T-helper 17 cell (primary cell): ENCODE results near the gene DGCR2. TPM values are rescaled to one million over a fixed set of nuclear protein-coding genes. Genes with fewer than 3 reads are reported as not detected.
"Not testable (repeated sequence)": the region's sequence is repeated elsewhere in the genome, so short reads cannot be mapped to it uniquely, and the experiment has no call there.

Experiments
- ATAC-seq: fragments of 150-1000 bp; cut with Tn5 transposase; 2 replicates; pipeline ENCODE4 v1.10.0; 2021; ENCODE audit warnings: mild to moderate bottlenecking, moderate library complexity
- DNase-seq, 3 donors: peaks; one replicate each; pipeline versions ENCODE4 v3.0.0 to v3.0.0-alpha.2; 2020 to 2021
- H3K9me3 ChIP-seq: one replicate; pipeline ENCODE4 v1.7.0; 2013; ENCODE audit warnings: low read length, mild to moderate bottlenecking; ENCODE audit not compliant: control insufficient read depth, poor library complexity, severe bottlenecking
- H3K27ac Mint-ChIP-seq: one replicate; pipeline ENCODE4 v1.8.0; 2022; ENCODE audit warnings: mild to moderate bottlenecking, moderate library complexity, mixed read lengths
- H3K27me3 Mint-ChIP-seq: one replicate; pipeline ENCODE4 v1.8.0; 2022; ENCODE audit warnings: mixed read lengths
- H3K36me3 Mint-ChIP-seq: one replicate; pipeline ENCODE4 v1.8.0; 2022; ENCODE audit warnings: low read depth, mixed read lengths
- H3K4me1 Mint-ChIP-seq: one replicate; pipeline ENCODE4 v1.8.0; 2022; ENCODE audit warnings: mild to moderate bottlenecking, mixed read lengths
- H3K4me3 Mint-ChIP-seq: one replicate; pipeline ENCODE4 v1.8.0; 2022; ENCODE audit warnings: mild to moderate bottlenecking, moderate library complexity, mixed read lengths
- total RNA-seq, 4 donors: library from RNA in 2 of 4; stranded (reverse) in 2 of 4; gene quantifications; one replicate each; pipeline ENCODE4 v1.2.3 and lab custom pipeline; 2022 to 2026

Gene DGCR2
- total RNA-seq, 2 donors from 2014 or later, result 37.7 TPM

DNA sequence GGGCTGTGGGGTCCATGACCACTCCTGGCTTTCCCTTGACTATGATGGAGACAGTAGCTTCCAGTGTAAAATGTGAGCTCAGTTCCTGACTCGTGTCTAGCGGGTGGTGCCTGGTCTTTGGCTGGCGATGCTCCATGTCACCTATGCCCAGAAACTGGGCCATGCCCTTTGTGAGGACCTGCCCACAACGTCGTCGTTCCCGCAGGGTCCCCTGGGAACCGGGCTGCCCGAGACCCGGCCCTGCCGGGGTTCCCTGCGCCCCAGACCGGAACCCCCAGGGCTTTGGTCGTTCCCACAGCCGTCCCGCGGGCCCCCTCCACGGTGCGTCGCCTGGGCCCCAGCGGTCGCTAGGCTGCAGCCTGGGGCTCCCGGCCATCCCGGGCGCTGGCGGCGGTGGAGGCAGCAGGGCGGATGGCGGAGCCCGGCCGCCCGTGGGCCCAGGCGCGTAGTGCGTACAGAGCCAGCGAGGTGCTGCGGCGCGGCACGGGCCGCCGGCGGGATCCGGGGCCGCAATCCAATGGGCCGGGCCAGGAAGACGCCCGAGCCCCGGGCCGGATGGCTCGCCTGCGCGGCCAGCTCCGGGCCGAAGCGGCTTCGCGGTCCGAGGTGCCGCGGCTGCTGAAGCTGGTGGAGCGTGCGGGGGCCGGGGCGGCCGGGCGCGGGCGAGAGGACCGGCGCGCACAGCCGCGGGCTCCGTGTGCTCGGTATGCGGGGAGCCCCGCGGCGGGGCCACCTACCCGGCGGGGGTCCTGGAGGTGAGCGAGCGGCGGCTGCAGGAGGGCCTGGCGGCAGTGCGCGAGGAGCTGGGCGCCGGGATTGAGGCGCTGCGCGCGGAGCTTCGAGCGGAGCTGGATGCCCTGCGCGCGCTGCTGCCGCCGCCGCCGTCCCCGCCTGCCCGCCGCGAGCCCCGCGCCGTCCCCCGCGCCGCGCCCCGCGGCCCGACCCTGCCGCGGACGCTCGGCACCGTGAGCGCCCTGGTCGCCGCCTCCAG is 92.8 kb downstream of the DGCR2 start:
- DNase-seq, H3K4me1 Mint-ChIP-seq, ATAC-seq, H3K27ac Mint-ChIP-seq, H3K36me3 Mint-ChIP-seq, H3K4me3 Mint-ChIP-seq, H3K9me3 ChIP-seq: not testable (repeated sequence)
- peaks cover 18% of the 10 kb centered on the region for H3K27me3 Mint-ChIP-seq

DNA sequence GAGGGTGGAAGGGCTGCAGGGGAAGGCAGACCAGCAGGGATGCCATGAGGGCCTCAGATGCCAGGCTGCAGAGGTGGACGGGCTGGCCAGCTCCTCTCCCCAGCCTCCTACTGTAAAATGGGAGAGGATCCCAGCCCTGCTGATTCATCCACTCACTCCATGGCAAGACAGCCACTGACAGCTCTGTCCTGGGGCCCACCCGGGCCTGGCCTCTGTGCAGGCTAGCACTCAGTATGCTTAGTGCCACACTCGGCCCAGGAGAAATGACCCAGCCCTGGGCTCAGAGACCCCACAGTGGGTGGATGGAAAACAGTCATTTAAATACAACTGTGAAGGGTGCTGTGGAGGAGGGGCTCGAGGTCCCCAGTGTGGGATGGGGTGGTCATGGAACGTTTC is 94.2 kb downstream of the DGCR2 start:
- Mint-ChIP-seq H3K27me3 (peaks cover 18% of the 10 kb centered on the region), H3K4me1 (peaks cover 11% of the 10 kb centered on the region)
- not testable (repeated sequence) for ATAC-seq, H3K9me3 ChIP-seq, DNase-seq, H3K4me3 Mint-ChIP-seq, H3K36me3 Mint-ChIP-seq, H3K27ac Mint-ChIP-seq

DNA sequence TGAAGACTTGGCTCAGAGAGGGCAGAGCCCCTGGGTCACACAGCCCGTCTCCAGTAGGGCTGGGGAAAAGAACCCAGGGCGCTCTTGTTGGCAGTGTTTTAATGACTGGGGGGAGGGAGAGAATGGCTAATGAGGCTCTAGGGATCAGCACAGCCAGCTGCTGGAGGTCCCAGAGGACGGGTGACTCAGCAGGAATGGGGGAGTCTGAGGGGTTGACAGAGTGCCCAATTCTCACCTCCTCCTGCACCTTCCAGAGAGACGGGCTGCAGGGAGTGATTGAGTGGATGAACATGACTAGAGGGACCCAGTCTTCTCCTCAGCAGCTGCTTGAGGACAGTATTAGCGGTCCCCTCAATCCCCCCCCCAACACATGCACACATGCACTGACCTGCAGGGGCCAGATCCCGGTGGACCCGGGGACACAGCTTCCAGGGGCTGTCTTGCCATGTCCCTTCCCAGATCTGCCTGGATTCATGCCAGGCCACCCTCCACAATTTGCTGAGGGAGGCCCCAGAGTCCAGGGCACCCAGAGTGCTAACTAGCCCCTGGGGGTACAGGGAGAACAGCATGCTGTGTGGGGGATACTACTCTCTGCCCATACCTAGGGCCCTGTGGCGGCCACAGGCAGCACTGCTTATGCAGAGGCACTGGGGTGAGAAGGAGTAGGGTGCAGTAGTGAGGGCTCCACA is 94.7 kb downstream of the DGCR2 start:
- H3K4me3 Mint-ChIP-seq, result not testable (repeated sequence)

DNA sequence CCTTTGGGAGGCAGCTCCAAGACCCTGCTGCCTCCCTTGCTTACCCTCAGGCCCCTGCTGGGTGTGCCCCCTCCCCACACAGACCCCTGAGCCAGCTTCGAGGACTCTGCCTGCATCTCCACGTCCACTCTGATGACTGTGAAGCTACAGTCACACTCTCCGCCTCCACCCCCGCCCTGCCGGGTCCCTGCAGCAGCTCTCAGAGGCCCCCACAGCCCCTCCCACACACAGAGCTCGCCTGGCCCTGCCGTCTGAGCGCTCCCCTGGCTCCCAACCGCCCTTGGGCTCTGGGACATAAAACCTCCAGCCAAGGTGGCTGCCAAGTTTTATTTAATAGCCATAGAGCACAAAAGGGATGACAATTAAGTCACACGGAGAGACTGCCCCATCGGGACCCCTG is 96.1 kb downstream of the DGCR2 start:
- H3K4me1 Mint-ChIP-seq, result peaks cover 11% of the 10 kb centered on the region
- peaks cover 14% of the 10 kb centered on the region for H3K27me3 Mint-ChIP-seq
- not testable (repeated sequence) for H3K27ac Mint-ChIP-seq, H3K9me3 ChIP-seq, ATAC-seq, H3K4me3 Mint-ChIP-seq, H3K36me3 Mint-ChIP-seq, DNase-seq

More for the DNA sequence above, 94.7 kb downstream of the DGCR2 start:
- not testable (repeated sequence) for ATAC-seq, H3K27ac Mint-ChIP-seq, DNase-seq, H3K36me3 Mint-ChIP-seq, H3K9me3 ChIP-seq
- H3K4me1 Mint-ChIP-seq, result peaks cover 11% of the 10 kb centered on the region
- peaks cover 18% of the 10 kb centered on the region for H3K27me3 Mint-ChIP-seq

DNA sequence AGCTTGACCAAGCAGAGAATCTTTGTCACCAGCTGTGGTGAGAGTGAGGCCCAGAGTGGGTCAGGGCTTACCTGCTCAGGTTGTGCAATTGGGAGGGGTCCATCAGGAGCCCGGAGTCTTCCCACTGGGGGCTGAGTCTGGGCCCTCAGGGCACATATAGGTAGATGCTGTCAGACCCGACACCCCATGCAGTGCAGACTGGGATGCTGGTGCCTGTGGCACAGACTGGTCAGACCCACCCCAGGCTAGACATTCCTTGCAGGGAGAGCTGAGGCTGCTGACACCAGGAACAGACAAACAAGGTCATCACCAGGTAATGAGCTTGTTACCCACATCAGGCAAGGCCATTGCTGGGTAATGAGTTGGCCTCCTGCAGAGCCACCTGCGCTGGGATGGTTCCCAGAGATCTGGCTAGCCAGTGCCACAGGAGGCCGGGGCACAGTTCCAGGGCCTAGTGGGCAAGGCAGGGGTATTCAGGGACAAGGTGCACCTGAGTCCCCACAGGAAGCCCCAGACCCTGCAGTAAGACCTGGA is 97.2 kb downstream of the DGCR2 start:
- not testable (repeated sequence) for H3K36me3 Mint-ChIP-seq, DNase-seq, H3K27ac Mint-ChIP-seq, H3K4me3 Mint-ChIP-seq, H3K9me3 ChIP-seq, ATAC-seq
- Mint-ChIP-seq H3K27me3 (peaks cover 18% of the 10 kb centered on the region), H3K4me1 (peaks cover 11% of the 10 kb centered on the region)

DNA sequence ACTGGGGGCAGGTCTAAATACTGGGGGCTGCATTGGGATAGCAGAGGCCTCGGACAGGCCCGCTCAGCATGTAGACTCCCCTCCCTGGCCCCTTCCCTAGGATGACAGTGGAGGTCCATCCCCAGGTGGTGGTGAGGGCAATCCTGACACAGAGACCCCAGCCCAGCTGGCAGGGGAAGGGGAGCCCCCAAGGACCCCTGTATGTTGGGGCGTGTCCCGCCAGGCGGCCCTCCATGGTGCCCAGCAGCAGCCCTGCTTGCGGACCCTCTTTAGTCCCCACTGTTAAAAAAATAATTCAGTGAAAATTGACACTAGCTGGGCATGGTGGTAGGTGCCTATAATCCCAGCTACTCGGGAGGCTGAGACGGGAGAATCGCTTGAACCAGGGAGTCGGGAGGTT is 98.3 kb downstream of the DGCR2 start:
- not testable (repeated sequence) for H3K36me3 Mint-ChIP-seq, H3K4me3 Mint-ChIP-seq, H3K27ac Mint-ChIP-seq, DNase-seq, ATAC-seq, H3K9me3 ChIP-seq
- peaks cover 11% of the 10 kb centered on the region for H3K4me1 Mint-ChIP-seq
- H3K27me3 Mint-ChIP-seq, result peaks cover 28% of the 10 kb centered on the region

DNA sequence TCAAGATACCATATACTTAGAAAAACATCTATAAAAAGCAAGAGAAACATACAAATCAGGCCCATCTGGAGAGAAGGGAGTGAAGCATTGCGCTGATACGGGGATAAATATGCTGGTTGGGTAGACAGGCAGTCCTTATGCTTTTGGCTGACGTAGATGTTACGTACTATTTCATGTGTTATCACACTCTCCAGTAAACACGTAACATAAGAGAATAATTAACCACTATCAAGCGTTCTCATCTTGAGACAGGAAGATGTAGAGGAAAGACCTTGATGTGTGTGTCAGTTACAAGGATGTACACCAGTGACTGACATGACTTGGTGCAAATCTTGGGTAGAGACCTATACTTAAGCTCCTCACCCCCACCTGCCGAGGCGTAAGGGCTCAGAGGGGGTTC is 99.5 kb downstream of the DGCR2 start:
- DNase-seq (no peak), ATAC-seq (peak; percentile 90)
- H3K4me3 Mint-ChIP-seq, result no peak overlapping the region
- peaks cover 4% of the 10 kb centered on the region for H3K36me3 Mint-ChIP-seq
- H3K27me3 Mint-ChIP-seq, result peaks cover 27% of the 10 kb centered on the region
- no peak overlapping the region for H3K27ac Mint-ChIP-seq
- peaks cover 8% of the 10 kb centered on the region for H3K4me1 Mint-ChIP-seq
- no peaks in the 10 kb centered on the region for H3K9me3 ChIP-seq

DNA sequence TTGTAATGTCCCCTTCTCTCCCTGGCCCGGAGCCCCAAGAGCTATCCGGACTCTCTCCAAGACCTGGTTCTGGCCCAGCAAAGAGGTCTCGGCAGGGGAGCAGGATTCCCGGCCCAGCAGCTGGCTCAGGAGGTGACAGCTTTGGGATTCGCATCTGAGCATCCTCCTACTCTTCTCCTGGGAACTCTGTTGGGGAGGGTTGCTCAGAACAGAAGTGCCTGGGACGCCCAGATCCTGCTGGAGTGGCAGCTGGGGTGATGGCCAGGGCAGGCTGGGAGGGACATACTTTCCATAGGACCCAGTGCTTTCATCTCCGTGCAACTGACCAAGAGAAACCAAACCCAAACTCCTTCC is 102.6 kb downstream of the DGCR2 start:
- peaks cover 25% of the 10 kb centered on the region for H3K27me3 Mint-ChIP-seq
- ATAC-seq (no peak), DNase-seq (no peak)
- no peaks in the 10 kb centered on the region for H3K36me3 Mint-ChIP-seq
- no peaks in the 10 kb centered on the region for H3K9me3 ChIP-seq
- no peak overlapping the region for H3K27ac Mint-ChIP-seq
- H3K4me1 Mint-ChIP-seq, result peaks cover 5% of the 10 kb centered on the region
- H3K4me3 Mint-ChIP-seq, result no peak overlapping the region

DNA sequence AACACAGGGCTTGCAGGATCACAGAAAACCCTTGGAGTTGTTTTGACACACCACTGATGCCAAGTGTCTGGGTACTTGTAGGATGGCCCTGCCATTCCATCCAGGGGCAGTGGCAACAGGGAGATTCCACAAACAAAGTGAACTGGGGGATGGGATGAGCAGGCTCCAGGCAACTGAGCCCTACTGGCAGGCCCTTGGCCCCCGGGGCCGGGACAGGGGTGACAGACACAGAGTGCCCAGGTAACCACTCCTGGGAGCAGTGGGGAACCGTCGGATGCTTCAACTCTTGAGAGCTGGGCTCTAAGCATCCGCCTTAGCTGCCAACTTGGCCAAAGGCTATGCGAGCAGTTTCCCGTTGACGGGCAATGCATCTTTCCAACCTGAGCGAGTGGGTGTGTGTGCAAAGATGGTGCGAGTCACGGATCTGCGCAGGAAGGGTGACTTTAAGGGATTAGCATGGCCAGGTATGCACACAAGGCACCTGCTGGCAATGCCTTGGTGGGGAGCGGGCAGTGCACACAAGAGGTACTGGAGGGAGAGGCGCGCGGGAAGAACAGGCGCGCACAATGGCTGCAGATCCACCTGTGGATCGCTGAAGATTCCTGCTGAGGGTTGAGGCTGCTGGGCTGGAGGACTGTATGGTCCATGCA is 103.1 kb downstream of the DGCR2 start:
- ATAC-seq (no peak), DNase-seq (no peak)
- H3K27me3 Mint-ChIP-seq, result peaks cover 25% of the 10 kb centered on the region
- peaks cover 5% of the 10 kb centered on the region for H3K4me1 Mint-ChIP-seq
- H3K4me3 Mint-ChIP-seq, result no peak overlapping the region
- H3K27ac Mint-ChIP-seq, result no peak overlapping the region
- no peaks in the 10 kb centered on the region for H3K36me3 Mint-ChIP-seq
- H3K9me3 ChIP-seq, result no peaks in the 10 kb centered on the region

DNA sequence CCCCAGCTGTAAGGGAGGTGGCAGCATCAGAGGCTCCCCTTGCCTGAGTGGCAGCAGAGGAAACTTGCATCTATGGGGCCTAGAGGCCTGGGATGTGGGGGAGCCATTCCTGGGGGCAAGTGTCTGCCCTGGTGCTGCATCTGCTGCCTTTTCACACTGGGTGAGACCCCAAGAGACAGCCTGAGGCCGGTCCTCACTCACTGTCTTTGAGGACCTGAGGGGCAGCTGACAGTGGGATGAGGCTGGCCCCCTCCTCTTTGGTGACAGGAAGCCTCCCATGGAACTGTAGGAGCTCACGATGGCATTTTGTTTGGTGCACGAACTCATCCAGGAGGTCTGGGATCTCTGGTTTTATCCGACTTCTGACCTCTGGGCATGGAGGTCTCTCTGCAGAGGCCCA is 104.0 kb downstream of the DGCR2 start:
- H3K4me1 Mint-ChIP-seq, result peaks cover 3% of the 10 kb centered on the region
- DNase-seq (no peak), ATAC-seq (no peak)
- H3K36me3 Mint-ChIP-seq, result no peaks in the 10 kb centered on the region
- H3K9me3 ChIP-seq, result no peaks in the 10 kb centered on the region
- H3K4me3 Mint-ChIP-seq, result no peak overlapping the region
- no peak overlapping the region for H3K27ac Mint-ChIP-seq
- peaks cover 25% of the 10 kb centered on the region for H3K27me3 Mint-ChIP-seq

DNA sequence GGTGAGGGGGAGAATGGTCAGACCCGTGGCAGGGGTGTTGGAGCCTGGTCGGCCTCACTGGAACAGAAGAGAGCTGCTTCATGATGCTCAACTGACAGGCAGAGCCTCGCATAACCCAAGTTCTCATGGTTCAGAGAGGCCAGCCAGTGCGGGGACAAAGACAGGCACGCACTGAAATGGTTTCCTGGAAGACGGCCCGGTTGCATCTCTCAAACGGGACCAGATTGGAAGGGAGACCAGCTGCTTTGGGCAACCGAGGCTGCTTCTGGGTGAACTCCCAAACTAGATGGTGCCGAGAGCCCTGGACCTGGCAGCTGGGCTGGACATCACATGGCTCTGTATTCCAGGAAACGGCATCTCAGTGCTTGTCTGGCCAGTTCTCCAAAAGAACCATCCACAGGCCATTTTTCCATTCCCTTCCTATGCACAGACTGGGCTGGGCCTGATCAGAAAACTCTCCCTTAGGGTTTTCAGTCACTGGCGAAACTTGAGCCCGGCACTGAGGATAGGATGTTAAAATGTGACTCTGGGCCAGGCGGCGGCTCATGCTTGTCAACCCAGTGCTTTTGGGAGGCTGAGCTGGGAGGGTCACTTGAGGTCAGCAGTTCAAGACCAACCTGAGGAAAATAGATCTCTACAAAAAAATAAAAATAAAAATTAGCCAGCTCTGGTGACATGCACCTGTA is 106.0 kb downstream of the DGCR2 start:
- DNase-seq (no peak), ATAC-seq (no peak)
- no peaks in the 10 kb centered on the region for H3K4me1 Mint-ChIP-seq
- no peaks in the 10 kb centered on the region for H3K9me3 ChIP-seq
- H3K27me3 Mint-ChIP-seq, result peaks cover 34% of the 10 kb centered on the region
- no peak overlapping the region for H3K27ac Mint-ChIP-seq
- no peak overlapping the region for H3K4me3 Mint-ChIP-seq
- H3K36me3 Mint-ChIP-seq, result no peaks in the 10 kb centered on the region

DNA sequence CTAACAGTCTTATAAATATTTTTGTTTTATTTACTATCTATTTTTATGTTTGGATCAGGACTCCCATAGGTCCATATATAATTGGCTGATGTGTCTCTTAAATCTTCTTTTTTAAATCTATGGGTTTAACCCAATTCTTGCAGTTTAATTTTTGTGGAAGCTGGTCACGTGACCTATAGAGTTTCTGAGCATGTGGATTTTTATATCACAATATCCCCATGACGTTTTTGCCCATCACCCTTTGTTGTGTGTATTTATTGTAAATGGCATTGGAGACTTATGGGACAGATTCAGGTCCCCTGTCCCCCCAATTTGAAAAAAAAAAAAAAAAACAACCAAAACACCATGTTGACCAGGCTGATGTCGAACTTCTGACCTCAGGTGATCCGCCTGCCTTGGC is 107.3 kb downstream of the DGCR2 start:
- no peaks in the 10 kb centered on the region for H3K36me3 Mint-ChIP-seq
- DNase-seq (no peak), ATAC-seq (no peak)
- no peaks in the 10 kb centered on the region for H3K4me1 Mint-ChIP-seq
- H3K27ac Mint-ChIP-seq, result no peak overlapping the region
- peaks cover 33% of the 10 kb centered on the region for H3K27me3 Mint-ChIP-seq
- H3K9me3 ChIP-seq, result no peaks in the 10 kb centered on the region
- no peak overlapping the region for H3K4me3 Mint-ChIP-seq
